Astrocyte (in vitro differentiated cells and primary cell): ENCODE measurements around the gene HYAL2.

Experiments used
- EZH2 ChIP-seq: IDR thresholded peaks from 2 replicates; pipeline ENCODE4 v1.6.1; 2012; ENCODE audit warnings: mild to moderate bottlenecking, low read length, inconsistent platforms; ENCODE audit not compliant: insufficient read depth
- TF ChIP-seq, protein P1 (sequence below): IDR thresholded peaks from 2 replicates; pipeline ENCODE4 v1.5.1; 2011; ENCODE audit warnings: low read depth, mild to moderate bottlenecking, inconsistent platforms, low read length, moderate library complexity; ENCODE audit not compliant: insufficient read depth

DNA sequence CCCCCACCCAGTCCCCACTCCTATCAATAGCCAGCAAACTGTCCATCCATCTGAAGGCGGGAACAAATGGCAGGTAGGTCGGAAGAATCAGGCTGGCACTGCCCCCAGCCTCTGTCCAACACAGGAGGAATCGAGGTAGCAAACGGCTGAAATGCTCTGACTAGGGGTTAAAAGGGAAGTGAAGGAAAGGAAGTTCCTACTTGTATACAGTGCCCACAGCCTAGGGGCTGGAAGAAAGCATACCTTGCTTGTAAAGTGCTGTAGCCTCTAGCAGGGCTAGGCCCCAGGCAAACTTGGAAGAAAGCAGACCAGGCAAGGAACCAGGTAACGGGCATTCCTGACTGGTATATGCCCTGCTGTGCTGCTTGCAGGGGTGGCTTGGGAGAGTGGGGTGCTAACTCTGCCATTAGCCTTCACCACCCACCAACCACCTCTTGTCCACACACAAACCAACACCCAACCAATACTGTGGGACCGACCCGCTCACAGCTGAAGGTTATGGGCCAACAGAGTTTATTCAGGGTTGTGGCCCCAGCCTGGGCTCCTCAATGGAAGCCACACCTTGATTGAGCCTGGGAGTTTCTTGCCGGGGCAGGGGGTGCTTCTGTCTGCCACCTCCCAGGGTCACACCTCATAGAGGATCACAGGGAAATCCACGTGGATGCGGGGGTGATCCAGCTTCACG, 3.1 kb upstream of the HYAL2 start:
- TF ChIP-seq, protein P1, sequence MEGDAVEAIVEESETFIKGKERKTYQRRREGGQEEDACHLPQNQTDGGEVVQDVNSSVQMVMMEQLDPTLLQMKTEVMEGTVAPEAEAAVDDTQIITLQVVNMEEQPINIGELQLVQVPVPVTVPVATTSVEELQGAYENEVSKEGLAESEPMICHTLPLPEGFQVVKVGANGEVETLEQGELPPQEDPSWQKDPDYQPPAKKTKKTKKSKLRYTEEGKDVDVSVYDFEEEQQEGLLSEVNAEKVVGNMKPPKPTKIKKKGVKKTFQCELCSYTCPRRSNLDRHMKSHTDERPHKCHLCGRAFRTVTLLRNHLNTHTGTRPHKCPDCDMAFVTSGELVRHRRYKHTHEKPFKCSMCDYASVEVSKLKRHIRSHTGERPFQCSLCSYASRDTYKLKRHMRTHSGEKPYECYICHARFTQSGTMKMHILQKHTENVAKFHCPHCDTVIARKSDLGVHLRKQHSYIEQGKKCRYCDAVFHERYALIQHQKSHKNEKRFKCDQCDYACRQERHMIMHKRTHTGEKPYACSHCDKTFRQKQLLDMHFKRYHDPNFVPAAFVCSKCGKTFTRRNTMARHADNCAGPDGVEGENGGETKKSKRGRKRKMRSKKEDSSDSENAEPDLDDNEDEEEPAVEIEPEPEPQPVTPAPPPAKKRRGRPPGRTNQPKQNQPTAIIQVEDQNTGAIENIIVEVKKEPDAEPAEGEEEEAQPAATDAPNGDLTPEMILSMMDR, result no peak
- no peak for TF ChIP-seq EZH2
